Kasumi-1 (cell line): ENCODE measurements around the gene APOA4.

Experiments used
- DNase-seq, 2 experiments: peaks; one replicate each; lab custom pipeline; 2025; lab: John Stamatoyannopoulos, UW

The APOA4 gene

DNA sequence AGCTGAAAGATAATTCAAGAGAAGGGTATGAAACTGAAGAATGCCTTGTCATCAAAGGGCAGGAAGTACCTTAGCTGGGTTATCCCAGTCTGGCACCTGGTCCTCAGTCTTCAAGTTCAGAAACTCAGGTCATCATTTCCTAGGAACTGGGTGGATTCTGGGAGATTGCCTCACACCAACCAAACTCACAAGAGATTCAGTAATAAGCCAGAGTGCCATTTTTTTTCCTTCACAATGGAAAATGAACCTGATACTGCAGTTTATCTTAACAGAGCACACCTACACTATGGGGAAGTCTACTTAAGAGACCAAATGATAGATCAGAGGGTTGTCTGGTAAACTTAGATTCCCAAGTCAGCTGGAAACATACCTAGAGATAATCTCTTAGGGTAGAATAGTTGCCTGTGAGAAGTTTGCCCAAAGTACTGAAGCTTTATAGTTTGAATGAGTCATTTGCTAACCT lies 46.6 kb downstream of the APOA4 start:
- DNase-seq: no peak

DNA sequence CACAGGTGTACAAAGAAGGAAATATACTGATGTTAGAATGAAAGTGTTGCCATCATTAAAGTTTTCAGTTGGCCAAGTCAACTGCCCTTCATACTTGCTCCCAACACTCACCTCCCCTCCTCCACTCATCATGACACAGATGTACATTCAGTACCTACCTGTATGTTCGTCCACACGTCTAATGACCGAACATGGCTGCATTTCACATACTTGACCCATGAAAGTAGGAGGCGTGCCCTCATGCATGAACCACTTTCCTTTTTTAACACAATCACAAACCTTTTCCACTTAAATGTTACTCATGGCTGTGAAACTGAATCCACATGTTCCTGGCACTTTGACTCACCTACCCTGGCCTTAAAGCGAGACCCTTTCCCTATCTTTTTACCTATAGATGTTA lies 47.1 kb downstream of the APOA4 start:
- DNase-seq: no peak

DNA sequence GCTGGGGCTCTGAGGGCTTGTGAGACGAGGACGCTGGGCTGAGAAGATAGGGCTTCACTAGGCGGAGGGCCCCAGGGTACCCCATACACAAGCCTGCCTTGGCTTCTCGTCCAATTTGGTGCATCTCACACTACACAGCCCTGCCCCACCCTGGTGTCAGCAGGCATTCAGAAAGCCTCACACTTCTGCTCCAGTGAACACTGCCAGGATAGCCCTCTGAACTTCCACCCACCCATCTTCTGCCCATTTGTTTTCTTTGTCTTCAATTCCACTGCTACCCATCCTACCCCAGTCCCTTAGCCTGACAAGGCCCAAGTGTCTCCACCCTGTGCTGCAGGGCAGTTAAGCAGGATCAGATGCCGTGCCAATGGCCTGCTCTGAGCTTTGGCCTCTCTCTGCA lies 48.4 kb downstream of the APOA4 start:
- no peak for DNase-seq

DNA sequence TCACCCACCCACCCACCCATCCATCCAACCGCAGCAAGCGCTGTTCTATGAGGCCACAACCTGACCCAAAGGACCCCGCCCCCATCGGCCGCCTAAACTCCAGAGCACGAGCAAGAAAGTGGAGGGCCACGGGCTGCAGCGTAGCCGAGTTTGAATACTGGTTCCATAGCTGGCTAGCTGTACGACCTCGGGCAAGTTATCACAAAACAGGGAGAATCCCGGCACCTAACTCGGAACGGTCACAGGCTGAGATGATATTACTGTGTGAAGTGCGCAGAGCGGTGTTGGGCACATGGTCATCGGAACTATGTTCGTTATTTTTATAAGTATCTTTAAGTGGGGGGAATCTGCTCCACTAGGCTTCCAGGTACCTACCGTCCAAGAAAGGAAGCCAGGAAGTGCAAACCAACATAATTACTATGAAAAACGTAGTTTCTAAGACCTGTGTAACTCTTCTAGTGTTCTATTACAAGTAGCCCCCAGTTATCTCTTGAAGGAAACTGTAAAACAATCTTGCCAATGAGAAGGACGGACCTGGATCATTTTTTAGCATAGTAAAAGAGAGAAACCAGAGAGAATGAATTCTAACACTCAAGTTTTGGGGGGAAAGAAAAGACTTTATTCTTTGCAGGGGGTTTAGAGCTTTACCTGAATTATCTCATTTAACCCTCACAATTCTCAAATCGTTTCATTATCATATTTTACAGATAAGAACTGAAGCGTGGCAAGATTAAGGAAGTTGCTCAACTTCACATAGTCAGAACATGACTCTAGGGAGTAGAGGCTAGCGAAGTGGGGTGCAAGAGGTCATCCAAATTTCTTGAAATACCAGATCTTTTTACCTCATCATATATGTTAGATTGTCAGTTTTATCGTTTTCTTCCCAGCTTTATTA lies 49.7 kb downstream of the APOA4 start:
- peak; percentile 69 to 74 for DNase-seq

DNA sequence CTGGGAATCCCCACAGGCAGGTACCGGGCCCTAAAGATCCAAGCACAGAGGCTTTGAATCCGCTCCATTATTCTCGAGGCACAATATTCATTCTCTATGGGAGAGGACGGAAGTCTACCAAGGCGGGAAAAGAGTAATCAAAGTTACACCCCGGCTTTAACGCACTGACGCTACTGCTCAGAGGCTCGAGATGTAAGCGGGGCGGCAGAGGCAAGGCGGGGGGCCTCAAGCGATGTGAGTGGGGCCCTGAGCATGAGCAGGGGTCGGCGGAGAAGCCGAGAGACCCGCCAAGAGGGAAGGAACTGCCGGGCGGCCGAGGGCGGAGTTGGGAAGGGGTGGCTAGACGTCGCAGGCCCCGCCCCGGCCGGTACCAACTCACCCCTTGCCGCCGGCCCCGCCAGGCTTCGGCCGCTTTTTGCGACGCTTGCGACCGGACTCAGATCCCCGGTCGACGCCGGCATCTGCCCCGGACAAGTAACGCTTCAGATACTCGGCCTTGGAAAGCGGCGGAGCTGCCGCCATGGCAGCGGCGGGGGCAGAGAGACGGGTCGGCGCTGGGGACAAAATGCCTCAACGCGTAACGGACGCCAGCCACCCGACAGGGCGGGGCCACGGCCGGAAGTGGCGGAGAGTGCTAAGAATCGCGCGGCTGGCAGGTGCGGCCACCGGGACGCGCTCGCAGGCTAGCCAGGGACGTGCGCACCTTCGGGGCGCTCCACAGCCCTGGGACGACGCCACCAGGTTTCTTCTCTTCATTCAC lies 50.5 kb downstream of the APOA4 start, which contains the start of gene BUD13:
TSS of gene BUD13 (minus strand) at position 545 of the 760 bp plus-strand sequence. CDS start at position 522, 23 bp downstream.
- DNase-seq: peak; percentile 77 to 86

DNA sequence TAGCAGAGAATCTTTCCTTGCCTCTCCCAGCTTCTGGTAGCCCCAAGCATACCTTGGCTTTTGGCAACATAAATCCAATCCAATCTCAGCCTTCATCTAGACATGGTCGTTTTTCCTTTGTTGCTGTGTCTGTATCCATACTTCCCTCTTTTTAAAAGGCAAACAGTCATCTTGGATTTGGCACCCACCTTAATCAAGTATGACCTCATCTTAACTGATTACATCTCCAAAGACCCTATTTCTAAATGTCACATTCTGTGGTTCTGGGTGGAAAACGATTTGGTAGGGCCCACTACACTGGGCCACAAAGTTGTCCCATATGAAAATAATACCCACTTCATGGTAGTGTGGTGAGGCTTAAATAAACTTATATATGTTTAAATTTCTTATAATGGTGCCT lies 51.2 kb downstream of the APOA4 start:
- no peak for DNase-seq
